Suppressor macrophage treated with lipopolysaccharide for 4 hours (primary cell): ENCODE data around the gene MDFI.

Experiments
- DNase-seq: peaks from one replicate; pipeline ENCODE4 v3.0.0-alpha.2; 2020

Gene MDFI

DNA sequence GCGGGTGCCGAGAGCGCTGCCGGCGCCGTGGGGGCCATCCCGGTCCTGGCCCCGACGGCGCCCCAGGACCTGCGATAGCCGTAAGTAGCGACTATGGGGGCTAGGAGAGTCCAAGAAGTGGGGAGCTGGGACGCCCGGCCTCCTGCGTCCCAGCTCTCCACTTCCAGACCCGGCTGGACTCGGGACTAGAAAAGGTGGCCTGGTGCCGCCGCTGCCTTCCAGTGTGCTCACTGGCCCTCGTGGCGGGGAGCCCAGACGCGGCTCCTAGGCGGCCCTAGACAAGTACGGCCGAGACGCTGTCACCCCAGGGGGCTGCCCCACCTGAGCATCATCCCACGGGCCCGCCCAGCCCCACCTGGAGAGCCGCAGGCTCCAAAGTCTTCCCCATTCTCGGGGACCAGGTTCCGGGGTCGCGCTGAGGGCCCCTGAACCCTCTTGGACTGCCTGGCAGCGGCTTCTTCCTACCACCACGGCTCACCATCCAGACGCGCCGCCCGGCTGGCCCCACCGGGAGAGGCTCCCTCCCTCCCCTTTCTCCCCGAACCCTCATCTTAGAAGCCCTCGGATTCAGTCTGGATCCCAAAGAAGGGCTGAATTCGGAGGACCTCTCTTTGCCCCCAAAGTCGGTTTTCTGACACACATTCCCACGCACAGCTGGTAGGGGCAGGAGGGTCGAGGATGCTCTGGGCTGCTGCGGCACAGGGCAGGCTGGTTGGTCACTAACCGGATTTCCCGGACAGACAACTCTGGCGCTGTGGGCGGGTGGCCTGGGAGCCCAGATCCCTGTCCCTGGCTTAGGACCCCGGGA, 870 bp upstream of the MDFI start:
- DNase-seq: no peak

DNA sequence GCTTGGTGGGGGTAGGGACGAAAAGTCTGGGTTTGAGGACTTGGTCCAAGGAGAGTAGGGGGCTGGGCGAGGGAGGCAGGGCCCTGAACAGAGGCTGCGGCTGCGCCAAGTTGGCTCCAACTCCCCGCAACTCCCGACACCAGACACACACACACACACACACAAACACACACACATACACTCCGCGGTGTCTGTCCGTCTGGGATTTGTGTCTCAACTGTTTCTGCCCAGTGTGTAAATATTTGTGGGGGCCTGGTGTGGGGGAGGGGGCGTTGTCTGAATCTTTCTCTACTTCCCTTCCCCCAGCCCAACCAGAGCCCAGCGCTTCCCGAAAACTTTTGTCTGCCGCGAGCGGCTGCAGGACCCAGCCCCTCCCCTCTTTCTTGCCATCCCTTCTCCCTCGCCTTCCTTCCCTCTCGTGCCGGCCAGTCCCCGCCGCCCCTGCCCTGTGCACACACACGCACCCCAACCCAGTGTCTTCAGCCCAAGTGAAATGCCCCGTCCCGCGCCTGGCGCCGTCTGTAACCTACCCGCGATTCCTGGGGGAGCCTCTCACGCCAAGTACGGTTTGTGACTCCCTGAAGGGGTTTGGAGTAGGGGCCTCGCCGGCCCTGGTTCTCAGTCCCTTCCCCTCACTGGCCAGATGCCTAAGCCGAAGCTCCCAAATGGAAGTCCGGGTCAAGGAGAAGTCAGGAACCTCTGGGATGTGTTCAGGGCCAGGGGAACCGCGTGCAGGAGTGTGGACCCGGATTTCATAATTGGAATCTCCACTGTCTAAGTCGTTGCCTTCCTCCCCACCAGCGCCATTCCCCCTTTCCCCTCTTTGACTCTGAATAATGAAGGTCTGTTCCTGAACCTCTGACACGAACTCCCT, 904 bp downstream of the MDFI start:
- no peak for DNase-seq

DNA sequence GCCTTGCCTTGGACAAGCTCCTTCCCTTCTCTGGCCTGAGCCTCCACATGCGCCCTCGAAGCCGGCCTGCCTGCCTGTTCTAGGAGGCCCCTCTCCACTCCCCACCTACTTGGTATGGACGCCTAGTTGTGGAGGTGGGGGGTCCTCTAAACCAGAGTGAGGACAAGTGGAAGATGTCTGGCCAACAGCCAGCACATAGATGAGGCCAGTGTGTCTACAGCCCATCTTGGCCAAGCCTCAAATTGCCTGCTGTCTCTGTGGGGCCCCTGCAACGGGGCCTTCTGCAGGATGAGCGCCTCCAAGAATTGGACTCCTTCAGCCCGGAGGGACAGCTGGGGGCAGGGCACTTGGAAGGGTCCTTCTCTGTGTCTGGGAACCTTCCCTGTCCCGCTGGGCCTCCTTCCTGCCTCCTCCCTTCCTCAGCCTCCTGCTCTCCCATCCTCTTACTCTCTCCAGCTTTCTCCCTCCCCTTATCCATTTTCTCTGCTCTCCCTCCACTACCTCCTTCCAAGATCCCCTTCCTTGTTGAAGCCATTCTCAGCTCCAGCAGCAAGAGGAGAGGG, 1.6 kb downstream of the MDFI start:
- no peak for DNase-seq

DNA sequence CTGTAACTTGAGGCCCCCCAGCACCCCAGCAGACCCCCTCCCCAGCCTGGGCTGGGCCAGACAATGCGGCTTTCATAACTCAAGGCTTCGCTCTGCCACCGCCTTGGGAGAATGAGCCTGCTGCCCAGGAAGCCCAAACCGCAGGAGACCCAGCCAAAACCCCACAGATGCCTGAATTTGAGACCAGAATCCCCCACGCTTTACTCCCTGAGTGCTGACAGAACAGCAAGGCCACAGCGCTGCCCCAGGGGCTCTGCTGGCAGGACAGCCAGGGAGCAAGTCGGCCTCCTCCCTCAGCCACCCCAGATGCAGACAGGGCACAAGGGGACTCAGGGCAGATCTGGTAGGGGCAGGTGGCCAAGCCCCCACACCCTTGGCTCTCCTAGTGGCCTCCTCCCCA, 2.2 kb downstream of the MDFI start:
- DNase-seq: no peak

DNA sequence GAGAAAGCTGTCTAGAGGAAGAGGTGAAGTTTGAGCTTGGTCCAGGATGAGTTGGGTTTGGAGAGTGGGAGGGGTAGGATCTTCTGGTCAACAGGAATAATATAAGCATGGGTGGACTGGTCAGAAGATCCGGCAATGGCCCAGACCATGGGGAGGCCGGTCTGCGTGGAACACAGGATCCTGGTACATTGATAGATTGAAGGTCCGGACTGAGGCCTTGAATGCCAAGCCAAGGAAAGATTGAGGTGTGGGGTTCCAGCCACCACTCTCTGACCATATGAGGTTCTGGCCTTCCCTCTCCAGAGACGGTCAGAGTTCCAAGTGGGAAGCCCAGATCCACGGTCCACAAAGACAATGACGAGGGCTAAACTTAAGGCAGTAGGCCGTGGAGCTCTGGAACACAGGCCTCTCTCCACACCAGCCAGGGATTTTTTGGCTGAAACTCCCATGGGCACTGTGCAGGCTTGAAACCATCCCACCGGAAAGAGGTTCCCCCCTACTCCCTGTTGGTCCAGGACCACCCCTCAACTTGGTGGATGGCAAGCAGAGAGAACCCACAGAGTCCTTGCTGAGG, 3.2 kb downstream of the MDFI start:
- DNase-seq: no peak

DNA sequence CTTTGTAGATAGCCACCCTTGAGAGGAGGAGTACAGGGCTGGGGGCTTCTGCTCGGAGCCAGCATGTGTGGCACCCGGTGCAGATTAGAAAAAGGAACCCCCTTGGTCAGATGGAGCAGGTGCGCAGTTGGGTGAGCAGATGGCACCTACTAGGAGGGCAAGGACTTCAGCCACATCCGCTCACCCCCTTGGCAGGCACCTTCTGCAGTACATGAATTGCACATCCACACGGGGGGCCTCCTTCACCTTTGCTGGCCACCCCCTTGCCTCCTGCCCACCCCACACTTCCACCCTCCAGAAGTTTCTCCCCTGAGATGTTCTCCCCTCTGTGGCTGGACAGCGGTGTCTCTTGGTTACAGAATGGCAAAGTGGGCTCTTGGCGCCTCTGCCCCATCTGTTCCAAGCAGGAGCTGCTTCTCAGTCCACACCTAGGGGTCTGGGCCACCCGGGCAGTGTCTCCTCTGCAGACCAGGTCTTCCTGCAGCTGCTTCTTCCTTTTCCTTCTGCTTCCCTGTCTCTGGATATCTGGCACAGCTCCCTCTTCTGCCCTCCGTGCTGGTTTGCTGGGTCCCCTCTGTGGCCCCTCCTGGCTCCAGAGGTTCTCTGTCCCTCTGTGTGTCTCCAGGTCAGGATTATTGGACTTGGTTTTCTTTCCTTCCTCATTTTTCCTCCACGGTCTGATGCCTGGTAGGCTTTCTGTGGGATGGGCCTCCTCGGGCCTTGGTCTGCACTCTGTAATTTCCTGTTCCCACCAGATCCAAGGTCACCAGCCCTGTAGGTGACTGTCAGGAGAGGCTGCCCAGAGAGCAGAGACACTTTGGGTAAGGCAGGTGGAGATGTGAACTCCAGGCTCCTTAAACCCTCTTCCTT, 4.1 kb downstream of the MDFI start:
- no peak for DNase-seq

DNA sequence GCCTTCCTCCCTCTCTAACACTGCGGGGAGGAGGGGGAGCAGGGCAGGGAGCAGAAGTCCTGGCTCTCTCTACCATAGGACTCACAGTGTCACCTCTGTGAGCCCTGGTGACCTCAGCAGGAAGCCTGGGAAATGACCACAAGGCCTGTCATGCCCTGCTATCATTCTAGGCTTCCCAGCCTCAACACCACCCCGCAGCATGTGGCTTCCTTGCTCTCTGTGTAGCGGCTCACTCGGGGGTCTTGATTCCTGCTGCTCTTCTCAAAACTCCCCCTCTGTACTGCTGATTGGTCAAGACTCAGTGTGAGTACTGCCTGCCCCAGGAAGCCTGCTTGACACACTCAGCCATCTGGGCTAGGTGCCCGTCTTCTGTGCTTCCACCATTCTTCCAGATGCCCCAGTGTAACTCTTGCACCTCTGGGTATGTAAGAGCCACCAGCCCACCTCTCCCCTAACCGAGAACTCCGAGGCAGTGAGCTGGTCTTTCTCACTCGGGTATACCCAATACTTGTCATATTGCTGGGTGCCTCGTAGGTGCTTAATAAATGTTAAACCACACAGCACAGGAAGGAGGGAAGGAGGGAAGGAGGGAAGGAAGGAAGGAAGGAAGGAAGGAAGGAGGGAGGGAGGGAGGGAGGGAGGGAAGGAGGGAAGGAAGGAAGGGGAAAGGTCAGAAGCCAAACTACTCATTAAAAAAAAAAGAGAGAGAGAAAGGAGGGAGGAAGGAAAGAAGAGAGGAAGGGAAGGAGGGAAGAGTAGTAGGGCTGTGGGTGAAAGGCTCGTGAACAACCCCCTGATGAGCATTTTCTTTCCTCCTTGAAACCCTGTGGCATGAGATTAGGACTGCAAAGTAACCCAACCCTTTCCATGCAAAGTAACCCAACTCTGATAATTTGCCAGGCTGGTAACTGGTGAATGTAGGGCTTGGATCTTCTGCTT, 5.0 kb downstream of the MDFI start:
- DNase-seq: peak; percentile 9

DNA sequence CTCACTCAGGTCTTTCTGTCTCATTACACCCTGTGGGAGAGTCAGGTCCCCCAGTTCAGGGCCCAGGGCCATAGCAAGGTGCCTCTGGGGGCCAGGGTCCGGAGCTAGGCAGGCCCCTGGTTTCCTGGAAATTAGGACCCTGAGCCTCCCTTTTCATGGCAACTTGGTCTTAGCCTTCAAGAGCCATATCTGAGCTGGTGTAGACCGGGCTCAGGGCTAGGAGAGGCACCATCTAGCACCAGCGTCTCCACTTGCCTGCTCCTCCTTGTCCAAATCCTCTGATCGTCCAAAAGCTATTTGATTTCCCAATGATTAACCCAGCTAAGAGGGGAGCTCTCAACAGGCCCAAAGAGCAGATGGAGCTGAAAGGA, 5.6 kb downstream of the MDFI start:
- no peak for DNase-seq

DNA sequence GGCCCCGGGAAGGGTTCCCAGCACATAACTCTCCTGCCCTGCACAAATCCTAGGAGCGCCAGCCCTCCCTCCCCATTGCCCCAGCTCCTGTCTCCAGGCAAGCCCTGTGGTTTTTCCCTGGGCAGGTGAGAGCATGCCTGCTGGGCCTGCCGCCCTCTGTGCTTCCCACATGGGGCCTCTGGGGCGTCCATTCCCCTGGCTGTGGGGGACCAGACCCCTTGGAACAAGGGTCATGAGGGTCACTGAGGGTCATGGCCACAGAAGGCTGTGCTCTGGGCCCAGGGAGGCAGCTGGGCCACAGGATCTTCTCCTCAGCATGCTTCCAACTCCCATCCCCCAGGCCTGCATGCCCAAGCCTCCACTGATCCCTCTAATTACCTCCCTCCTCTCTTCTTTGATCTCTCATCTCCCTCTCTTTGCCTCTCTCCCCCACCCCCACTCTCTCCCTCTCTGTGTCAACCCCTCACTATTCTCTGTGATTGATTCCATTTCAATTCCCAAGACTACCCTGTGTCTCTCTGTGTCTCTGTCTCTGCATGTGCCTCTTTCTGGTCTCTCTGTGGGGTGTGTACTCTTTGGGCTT, 6.1 kb downstream of the MDFI start:
- DNase-seq: no peak

DNA sequence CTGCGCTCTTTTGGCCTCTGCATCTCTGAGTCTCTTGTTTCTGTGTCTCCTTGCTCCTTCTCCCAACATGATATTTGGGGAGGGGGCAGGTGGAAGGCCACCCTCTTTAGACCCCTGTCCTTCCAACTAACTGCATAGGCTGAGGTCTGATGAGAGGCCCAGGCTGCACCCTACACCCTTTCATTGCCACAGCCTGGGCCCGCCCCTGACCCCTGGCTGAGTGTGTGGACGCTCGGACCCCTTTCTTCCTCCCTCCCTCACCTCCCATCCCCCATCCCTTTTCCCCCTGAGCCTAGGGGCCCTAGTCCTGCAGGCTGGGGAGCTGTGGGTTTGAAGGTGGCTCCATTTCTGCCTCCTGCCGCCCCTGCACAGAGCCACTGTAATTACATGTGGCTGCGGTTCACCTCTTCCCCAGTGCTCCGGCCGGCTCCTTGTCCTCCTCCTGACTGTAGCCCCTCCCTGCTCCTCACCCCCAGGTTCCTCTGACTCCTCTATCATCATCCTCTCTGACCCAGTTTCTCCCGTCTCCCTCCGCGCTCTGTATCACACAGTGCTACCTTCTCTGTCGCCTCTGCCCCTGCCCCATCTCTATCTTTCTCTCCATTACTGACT, 6.8 kb downstream of the MDFI start:
- DNase-seq: no peak

DNA sequence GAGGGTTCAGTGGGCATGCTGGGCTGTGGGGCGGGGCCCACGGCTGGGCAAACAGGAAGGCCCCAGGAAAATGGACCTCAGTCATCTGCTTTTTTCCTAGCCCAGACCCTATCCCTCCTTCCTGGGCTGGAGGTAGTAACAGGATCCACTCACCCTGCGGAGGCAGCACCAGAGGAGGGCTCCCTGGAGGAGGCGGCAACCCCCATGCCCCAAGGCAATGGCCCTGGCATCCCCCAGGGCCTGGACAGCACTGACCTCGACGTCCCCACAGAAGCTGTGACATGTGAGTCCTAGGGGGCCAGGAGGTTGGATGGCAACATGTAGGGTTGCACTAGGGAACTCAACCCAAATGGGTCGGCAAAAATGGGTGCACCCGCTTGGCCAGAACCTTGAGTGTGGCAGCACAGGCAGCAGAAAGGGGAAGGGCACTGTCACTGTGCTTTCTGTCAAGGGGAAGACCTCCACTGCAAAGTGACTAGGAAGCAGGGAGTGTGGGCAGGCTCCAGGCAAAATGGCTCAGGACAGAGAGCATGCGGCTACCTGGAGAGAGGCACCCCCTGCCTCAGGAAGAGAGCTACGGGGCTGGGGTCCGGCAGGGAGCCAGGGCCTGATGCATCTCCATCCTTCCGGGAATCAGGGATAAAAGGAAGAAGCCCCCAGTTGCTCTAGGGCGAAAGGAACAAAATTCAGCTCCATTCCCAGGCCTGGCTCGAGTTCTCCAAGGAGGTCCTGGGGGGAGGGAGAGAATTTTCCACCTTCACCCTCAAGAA, 7.9 kb downstream of the MDFI start:
- no peak for DNase-seq

DNA sequence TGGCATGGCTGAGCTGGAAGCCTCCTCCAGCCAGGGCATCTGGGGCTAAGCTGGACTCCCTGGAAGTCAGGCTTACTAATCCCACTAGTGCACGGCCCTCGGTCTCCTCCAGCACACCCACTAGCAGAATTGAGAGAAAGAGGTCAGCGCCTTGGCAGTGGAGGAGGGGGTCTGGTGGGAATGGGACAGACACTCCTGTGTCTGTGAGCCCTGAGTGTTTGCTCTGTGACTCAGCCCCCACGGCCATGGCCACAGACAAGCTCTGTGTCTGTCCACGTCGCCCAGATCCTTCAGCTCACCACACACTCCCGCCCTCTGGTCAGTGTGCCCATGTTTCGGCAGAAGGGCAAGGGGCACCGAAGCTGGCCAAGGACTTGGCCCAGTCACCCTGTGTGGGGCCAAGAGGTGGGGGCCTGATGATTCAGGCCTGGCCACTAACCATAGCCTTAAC, 8.8 kb downstream of the MDFI start:
- DNase-seq: no peak

DNA sequence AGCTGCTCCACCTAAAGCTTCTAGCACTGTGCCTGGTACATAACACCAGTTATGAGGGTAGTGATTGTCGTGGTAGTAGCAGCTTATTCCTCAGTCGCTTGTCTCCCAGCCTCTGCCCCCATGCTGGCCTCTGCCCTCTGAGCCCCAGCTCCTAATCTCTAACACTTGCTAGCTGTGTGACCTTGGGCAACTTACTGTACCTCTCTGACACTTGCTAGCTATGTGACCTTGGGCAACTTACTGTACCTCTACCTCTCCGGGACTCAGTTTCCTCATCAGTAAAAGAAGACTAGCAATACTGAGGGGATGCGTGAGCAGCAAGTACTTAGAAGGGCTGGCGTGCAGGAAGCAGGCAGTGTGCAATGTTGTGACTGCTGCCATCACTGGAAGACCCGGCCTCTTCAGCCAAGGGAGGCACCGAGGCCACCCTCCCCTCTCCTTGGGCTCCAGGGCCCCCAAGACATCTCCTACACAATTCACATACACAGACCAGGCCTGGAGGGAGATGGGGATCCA, 9.9 kb downstream of the MDFI start:
- no peak for DNase-seq

DNA sequence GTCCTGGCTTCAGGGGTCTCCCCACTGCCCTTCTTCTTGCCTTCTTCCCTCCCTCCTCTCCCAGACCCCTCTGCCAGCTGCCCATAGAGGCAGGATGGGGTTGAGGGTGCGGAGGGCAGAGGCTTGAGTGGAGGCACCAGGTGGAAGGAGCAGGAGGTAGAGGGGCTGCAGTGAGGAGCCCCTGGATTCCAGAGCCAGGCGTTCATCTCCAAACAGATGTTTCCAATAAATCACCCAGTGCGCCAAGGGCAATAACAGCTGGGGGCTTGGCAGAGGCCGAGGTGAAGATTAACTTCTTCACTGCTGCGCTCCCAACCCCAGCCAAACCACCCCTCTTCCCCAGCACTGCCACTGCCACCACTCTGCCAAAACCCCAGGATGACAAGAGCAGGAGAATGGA, 10.7 kb downstream of the MDFI start:
- DNase-seq: no peak

DNA sequence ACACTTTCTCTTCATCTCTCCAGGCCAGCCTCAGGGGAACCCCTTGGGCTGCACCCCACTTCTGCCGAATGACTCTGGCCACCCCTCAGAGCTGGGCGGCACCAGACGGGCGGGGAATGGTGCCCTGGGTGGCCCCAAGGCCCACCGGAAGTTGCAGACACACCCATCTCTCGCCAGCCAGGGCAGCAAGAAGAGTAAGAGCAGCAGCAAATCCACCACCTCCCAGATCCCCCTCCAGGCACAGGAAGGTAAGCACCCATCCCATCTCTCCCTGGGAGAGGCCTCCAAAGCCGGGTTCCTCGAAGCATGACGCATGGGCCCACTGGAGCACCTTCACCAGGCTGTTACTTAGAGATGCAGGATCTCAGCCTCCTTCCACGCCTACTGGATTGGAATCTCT, 11.3 kb downstream of the MDFI start:
- DNase-seq: no peak

DNA sequence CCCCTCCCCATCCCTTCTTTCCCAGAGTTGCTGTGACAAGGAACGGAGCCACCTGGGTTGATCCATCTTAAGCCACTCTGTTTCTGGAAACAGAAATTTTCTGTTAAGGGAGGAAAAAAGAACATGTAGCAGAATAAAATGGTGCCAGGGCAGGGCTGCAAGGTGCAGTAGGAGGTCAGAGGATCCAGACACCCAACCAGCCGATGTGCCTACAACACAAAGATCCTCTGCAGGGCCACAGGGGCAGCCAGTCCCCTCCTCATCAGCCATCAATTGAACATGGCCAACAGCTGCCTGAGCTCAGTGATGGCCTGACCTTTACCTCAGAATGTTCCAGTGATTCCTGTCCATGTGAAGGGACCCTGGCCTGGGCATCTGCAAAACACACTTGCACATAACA, 11.9 kb downstream of the MDFI start:
- no peak for DNase-seq

DNA sequence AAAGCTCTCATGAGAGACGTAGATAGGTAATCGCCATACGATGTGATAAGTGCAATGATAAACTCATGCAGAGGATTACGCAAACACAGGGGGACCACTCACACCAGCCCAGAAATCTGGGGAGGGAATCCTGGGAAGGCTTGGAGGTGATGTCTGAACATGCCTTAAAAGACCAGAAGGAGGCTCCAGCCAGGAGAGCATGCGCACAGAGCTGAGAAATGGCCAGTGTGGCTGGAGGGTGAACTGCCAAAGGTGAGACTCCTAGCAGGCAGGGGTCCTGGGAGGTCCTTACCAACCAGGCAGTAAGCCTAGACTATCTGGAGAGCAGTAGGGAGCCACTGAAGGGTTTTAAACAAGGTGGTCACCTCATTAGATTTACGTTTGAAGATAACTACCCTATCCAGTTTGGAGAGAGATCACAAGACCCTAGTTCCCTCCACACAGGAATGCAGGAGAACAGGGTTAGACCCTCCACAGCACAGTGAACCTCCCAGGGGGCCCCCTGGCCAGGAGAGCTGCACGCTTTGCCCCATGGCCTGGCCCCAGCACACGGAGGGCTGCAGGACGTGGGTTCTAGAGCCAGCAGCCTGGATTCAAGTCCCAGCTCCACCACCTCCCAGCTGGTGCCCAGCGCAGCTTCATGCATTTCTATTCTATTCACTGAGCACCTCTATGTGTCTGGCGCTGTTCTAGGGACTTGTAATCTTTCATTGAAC, 13.1 kb downstream of the MDFI start:
- no peak for DNase-seq

DNA sequence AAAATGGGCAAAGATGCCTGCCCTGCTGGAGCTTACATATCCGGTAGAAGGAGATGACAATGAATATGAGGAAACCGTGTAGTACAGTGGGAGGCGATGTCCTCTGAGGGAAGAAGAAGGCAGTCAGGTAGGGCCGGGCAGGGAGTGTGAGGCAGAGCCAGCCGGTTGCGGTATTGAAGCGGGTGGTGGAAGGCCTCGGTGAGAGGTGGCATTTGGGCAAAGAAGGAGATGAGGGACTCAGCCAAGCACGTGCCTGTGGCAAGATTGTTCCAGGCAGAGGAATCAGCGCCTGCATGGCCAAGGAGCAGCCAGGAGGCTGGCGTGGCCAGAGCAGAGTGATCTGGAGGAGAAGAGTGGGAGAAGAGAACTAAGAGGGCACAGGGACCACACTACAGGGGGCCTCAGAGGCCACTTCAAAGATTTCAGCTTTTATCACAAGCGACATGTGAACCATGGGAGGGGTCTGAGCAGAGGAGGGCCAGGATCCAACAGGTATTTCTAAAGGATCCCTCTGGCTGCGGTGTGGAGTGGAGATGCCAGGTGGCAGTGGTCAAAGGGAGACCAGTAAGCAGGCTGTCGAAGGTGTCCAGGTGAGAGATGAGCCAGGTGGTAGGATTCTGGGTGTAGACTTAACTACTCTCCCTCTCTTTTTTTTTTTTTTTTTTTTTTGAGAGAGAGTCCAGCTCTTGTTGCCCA, 13.8 kb downstream of the MDFI start:
- DNase-seq: no peak
